Upper lobe of left lung (tissue), 6 donors: ENCODE measurements around the gene SVIL. TPM values are rescaled to one million over a fixed set of nuclear protein-coding genes. Genes with fewer than 3 reads are reported as not detected.
A peak's percentile ranks its signal among the peaks of the same experiment; 100 is the strongest.

Experiments used
- ATAC-seq, 2 donors: fragments of 200-7000 bp; cut with Tn5 transposase; one replicate each; pipeline ENCODE4 v1.9.1; 2022; ENCODE audit warnings: mild to moderate bottlenecking in 2 of 2, moderate library complexity in 2 of 2; ENCODE audit not compliant: low FRiP score in 2 of 2
- DNase-seq, 2 donors: peaks; one replicate each; pipeline ENCODE4 v3.0.0-alpha.2; 2019 to 2020
- H3K27ac ChIP-seq, 4 donors: fragments of 200-600 bp; sonication (generic); one replicate each; pipeline ENCODE4 v1.5.1; 2016 to 2019
- H3K27me3 ChIP-seq, 4 donors: fragments of 200-600 bp; sonication (generic); one replicate each; pipeline ENCODE4 v1.5.1; 2017 to 2019
- H3K36me3 ChIP-seq, 4 donors: fragments of 200-600 bp; sonication (generic); one replicate each; pipeline ENCODE4 v1.5.1; 2016 to 2019
- H3K4me1 ChIP-seq, 4 donors: fragments of 200-600 bp; sonication (generic); one replicate each; pipeline ENCODE4 v1.5.1; 2018 to 2019
- H3K4me3 ChIP-seq, 4 donors: fragments of 200-600 bp; sonication (generic); one replicate each; pipeline ENCODE4 v1.5.1; 2017 to 2019; ENCODE audit warnings: mild to moderate bottlenecking in 2 of 4, moderate library complexity in 1 of 4
- H3K9me3 ChIP-seq, 4 donors: fragments of 200-600 bp; sonication (generic); one replicate each; pipeline ENCODE4 v1.5.1; 2018 to 2019
- EP300 ChIP-seq, 4 donors: sonication (generic); formaldehyde crosslinking; IDR thresholded peaks; one replicate each; pipeline ENCODE4 v1.5.1; 2017; ENCODE audit warnings: antibody characterized with exemption in 4 of 4, control low read depth in 2 of 4
- POLR2A ChIP-seq, 4 donors: fragments of 450-650 bp; IDR thresholded peaks; one replicate each; pipeline ENCODE4 v1.5.1; 2016 to 2017; ENCODE audit warnings: antibody characterized with exemption in 4 of 4, mild to moderate bottlenecking in 2 of 4
- POLR2AphosphoS5 ChIP-seq, 2 donors: sonication (generic); formaldehyde crosslinking; IDR thresholded peaks; one replicate each; pipeline ENCODE4 v1.5.1; 2017; ENCODE audit warnings: antibody characterized with exemption in 2 of 2
- WGBS, 2 donors: methylation state at CpG; one replicate each; pipeline ENCODE4 v1.1.5; 2017 to 2018; 5-methylcytosine and 5-hydroxymethylcytosine counted together
- total RNA-seq, 6 donors: library from RNA; depleted of rRNA in 4 of 6; stranded (reverse); fragments of >200 nt in 4 of 6; gene quantifications; one replicate each; pipeline versions ENCODE4 v1.1.0 to v1.2.1, GENCODE V29; 2016 to 2021
- TF ChIP-seq, protein P1 (sequence below), 6 experiments: fragments of 450-650 bp in 4 of 6; fragments of 200-600 bp in 2 of 6; sonication (generic) in 2 of 6; IDR thresholded peaks; one replicate each; pipeline ENCODE4 v1.5.1; 2016 to 2019; ENCODE audit warnings: antibody characterized with exemption in 6 of 6
- donor health status: DM: no; HTN: no; CAD: no; lungs with moderate emphysema.
- donor health status: DM: no; HTN: yes; CAD: no; lungs with severe emphysema.

The SVIL gene
- total RNA-seq, 6 donors from 2014 or later = 65.5 to 137 (median 105) TPM

DNA sequence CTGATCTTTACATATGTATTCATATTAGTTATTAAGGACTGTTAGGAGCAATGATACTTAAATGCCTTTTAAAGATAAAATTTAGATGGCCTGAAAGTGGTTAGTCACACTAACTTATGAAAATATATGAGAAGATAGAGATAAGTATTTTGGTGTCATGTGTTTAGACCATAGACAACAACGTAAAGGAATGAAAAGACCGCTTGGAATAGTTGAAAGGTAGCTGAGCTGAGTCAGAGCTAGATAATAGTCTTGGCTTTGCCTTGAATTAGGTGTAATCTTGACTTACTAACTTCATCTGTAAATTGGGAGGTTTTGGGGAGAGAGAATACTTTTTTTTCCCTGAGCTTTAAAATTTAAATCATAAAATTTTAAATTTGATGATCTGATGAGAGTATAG is 218.9 kb downstream of the SVIL start:
- Histone ChIP-seq H3K4me1 (peaks cover 9 to 34% (median 21%) of the 10 kb centered on the region in 4 donors), H3K36me3 (peaks cover 0 to 23% (median 10%) of the 10 kb centered on the region in 4 donors), H3K27me3 (no peaks in the 10 kb centered on the region), H3K4me3 (no peak overlapping the region), H3K9me3 (no peaks in the 10 kb centered on the region), H3K27ac (no peak overlapping the region)
- 84 to 89% methylated on average over 2 of the region's 2 CpGs for WGBS, 2 donors
- DNase-seq (no peak), ATAC-seq (no peak)
- no peak for TF ChIP-seq POLR2AphosphoS5 (IDR thresholded peaks at IDR 0.05)
- TF ChIP-seq POLR2A (IDR thresholded peaks at IDR 0.05) = no peak
- no peak for TF ChIP-seq EP300 (IDR thresholded peaks at IDR 0.05)
- TF ChIP-seq, protein P1, sequence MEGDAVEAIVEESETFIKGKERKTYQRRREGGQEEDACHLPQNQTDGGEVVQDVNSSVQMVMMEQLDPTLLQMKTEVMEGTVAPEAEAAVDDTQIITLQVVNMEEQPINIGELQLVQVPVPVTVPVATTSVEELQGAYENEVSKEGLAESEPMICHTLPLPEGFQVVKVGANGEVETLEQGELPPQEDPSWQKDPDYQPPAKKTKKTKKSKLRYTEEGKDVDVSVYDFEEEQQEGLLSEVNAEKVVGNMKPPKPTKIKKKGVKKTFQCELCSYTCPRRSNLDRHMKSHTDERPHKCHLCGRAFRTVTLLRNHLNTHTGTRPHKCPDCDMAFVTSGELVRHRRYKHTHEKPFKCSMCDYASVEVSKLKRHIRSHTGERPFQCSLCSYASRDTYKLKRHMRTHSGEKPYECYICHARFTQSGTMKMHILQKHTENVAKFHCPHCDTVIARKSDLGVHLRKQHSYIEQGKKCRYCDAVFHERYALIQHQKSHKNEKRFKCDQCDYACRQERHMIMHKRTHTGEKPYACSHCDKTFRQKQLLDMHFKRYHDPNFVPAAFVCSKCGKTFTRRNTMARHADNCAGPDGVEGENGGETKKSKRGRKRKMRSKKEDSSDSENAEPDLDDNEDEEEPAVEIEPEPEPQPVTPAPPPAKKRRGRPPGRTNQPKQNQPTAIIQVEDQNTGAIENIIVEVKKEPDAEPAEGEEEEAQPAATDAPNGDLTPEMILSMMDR (IDR thresholded peaks at IDR 0.05) = no peak

DNA sequence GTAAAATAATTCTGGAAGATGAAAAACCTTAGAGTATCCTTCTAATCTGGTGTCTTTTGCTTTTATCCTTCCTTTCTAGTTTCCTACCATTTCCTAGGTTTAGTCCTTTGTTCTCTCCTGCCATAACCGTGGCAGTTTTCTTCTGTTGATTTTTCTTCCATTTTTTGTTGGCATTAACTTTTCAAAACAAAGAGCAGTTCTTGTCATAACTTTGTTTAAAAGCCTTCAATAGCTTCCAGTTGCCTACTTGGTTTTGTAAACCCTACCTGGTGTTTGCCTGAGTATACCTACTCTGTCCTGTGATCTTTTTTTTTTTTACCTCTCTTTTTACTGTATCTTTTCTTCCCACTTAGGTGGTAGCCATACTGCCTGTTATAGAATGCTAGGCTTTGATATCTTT is 220.3 kb downstream of the SVIL start:
- DNase-seq (no peak), ATAC-seq (no peak)
- TF ChIP-seq EP300 (IDR thresholded peaks at IDR 0.05) (no peak), POLR2AphosphoS5 (IDR thresholded peaks at IDR 0.05) (no peak), POLR2A (IDR thresholded peaks at IDR 0.05) (no peak)
- TF ChIP-seq, protein P1 (IDR thresholded peaks at IDR 0.05) = no peak
- H3K27ac ChIP-seq = no peak overlapping the region
- H3K4me3 ChIP-seq = no peak overlapping the region
- H3K36me3 ChIP-seq = peaks cover 0 to 12% (median 4%) of the 10 kb centered on the region in 4 donors
- no peaks in the 10 kb centered on the region for H3K27me3 ChIP-seq
- no peaks in the 10 kb centered on the region for H3K9me3 ChIP-seq
- peaks cover 9 to 43% (median 22%) of the 10 kb centered on the region in 4 donors for H3K4me1 ChIP-seq
- 29 to 38% methylated on average over 1 of the region's 1 CpG for WGBS, 2 donors

DNA sequence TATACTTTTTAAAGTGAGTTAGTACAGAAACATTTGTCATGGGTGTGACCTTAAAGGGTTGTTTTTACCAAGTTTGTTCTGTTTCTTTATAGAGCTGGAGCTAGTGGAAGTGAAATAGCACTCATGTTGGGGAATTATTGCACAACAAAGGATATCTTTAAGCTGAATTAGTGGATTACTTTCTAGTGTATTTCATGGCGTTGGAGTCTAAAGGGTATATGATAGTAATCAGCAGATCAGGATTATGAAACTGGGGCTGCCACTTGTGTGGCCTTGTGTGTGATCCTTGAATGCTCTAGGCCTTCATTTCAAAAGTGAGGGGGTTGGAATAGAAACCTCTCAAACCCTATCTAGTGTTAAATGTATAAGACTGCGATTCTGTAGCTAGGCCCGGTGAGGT is 222.3 kb downstream of the SVIL start:
- Histone ChIP-seq H3K4me3 (no peak overlapping the region), H3K9me3 (no peaks in the 10 kb centered on the region), H3K27me3 (no peaks in the 10 kb centered on the region), H3K36me3 (peaks cover 0 to 8% (median 0%) of the 10 kb centered on the region in 4 donors), H3K4me1 (peaks cover 9 to 50% (median 22%) of the 10 kb centered on the region in 4 donors), H3K27ac (peak overlapping the region in 2 of 4 donors; percentile 28 to 66)
- TF ChIP-seq EP300 (IDR thresholded peaks at IDR 0.05) (no peak), POLR2A (IDR thresholded peaks at IDR 0.05) (no peak)
- TF ChIP-seq, protein P1 (IDR thresholded peaks at IDR 0.05) = no peak
- DNase-seq = no peak
- 54 to 56% methylated on average over 3 of the region's 3 CpGs for WGBS, 2 donors
- ATAC-seq = no peak

DNA sequence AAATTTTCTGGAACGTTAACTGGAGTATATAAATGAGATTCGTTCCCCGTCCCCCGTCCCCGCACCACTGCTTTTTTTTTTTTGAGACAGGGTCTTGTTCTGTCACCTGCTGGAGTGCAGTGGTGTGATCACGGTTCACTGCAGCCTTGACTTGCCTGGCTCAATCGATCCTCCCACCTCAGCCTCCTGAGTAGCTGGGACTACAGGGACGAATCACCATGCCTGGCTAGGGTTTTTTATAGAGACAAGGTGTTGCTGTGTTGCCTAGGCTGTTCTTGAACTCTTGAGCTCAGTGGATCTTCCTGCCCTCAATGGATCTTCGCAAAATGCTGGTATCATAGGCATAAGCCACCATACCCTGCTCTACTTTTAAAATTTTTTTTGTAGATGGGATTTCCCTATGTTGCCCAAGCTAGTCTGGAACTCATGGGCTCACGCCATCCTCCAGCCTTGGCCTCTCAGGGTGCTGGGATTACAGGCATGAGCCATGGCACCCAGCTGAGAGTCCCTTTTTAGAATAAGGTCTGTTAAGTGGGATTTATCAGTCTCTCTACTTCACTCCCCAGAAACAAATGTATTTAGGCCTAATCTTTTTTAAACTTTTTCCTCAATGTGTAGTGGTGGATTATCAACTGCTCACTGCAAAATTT is 223.0 kb downstream of the SVIL start:
- H3K9me3 ChIP-seq = no peaks in the 10 kb centered on the region
- no peak for ATAC-seq
- H3K27me3 ChIP-seq = no peaks in the 10 kb centered on the region
- H3K27ac ChIP-seq = peak overlapping the region in 2 of 4 donors; percentile 28 to 66
- H3K4me3 ChIP-seq = no peak overlapping the region
- H3K36me3 ChIP-seq = peaks cover 0 to 2% (median 0%) of the 10 kb centered on the region in 4 donors
- peaks cover 9 to 50% (median 22%) of the 10 kb centered on the region in 4 donors for H3K4me1 ChIP-seq
- 93 to 94% methylated on average over 10 of the region's 10 CpGs for WGBS, 2 donors
- DNase-seq = no peak
- TF ChIP-seq POLR2A (IDR thresholded peaks at IDR 0.05) (no peak), POLR2AphosphoS5 (IDR thresholded peaks at IDR 0.05) (no peak), EP300 (IDR thresholded peaks at IDR 0.05) (no peak)
- TF ChIP-seq, protein P1 (IDR thresholded peaks at IDR 0.05) = no peak
